Stimulated activated memory B cell treated with anti-CD40 and anti-IgM and Interleukin-4, amounts not matched to agents 10 μg/mL and 1 μg/mL and 100 μg/mL, for 72 hours (primary cell): ENCODE measurements around the gene TUBB.

Experiments
- ATAC-seq: fragments of 150-1000 bp; cut with Tn5 transposase; 2 replicates; pipeline ENCODE4 v1.10.0; 2021
- H3K27ac Mint-ChIP-seq: one replicate; pipeline ENCODE4 v1.8.0; 2022; ENCODE audit warnings: mild to moderate bottlenecking, mixed read lengths
- H3K27me3 Mint-ChIP-seq: one replicate; pipeline ENCODE4 v1.8.0; 2022; ENCODE audit warnings: mixed read lengths
- H3K36me3 Mint-ChIP-seq: one replicate; pipeline ENCODE4 v1.8.0; 2022; ENCODE audit warnings: mixed read lengths
- H3K4me1 Mint-ChIP-seq: one replicate; pipeline ENCODE4 v1.8.0; 2022; ENCODE audit warnings: mixed read lengths
- H3K4me3 Mint-ChIP-seq: one replicate; pipeline ENCODE4 v1.8.0; 2022; ENCODE audit warnings: mild to moderate bottlenecking, moderate library complexity, mixed read lengths
- H3K9me3 Mint-ChIP-seq: one replicate; pipeline ENCODE4 v1.8.0; 2022; ENCODE audit warnings: mixed read lengths

TUBB gene

DNA sequence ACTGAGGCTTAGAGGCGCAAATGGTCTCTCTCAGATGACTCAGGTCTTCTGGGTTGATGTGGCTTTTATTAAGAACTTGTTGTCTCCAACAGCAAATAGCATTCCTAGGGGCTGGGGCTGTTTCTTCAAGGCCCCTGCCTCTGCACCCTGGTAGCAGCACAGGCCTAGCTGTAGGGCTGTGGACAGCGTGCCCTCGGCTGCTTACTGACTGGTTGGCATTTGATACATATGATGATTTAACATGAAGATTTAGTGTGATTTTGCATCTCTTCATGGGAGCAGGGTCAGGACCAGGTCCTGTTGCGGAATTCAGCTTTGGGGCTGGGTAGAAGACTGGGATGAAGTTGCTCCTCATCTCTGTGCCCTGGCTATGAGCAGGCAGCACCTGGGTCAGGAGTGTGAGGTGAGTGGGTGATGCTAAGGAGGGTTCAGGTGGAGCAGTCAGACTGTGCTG is 48.5 kb downstream of the TUBB start:
- Mint-ChIP-seq H3K27ac (peak overlapping the region; percentile 38), H3K4me1 (peaks cover 49% of the 10 kb centered on the region), H3K36me3 (no peaks in the 10 kb centered on the region), H3K27me3 (peaks cover 19% of the 10 kb centered on the region), H3K9me3 (no peaks in the 10 kb centered on the region), H3K4me3 (no peak overlapping the region)
- peak; percentile 37 for ATAC-seq

DNA sequence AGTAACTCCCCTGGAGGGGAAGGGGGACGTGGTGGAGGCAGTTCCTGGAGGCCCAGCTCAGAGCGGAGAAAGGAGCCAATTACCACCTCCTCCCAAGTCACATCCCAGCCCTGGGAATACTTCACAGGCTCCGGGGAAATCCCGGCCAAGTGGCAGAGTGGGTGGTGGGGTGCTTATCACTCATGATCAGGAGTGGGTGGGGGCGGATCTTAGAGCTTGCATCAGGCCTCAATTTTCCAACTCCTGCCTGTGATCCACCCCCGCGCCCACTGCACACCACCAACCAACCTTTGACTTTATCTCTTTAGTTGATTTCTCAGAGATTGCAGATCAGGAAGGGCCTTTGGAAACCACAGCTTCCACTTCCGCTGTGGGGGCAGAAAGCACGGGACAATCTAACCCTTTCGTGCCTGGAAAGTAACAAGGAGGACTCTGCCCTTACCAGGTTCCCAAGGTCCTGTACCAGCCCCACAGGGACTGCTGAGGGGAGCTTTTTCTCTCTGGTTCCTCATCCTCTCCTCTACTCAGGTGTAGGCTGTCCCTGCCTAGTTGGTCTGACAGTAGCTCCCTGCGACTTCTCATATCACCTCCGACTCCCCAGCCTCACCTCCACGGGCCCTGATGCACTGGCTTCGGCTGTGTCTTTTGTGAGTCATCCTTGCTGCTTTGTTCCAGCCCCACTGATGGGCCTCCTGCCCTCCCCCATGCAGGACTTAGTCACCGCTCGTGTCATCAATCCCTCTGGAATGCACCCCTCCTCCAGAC is 49.1 kb downstream of the TUBB start:
- no peak overlapping the region for H3K4me3 Mint-ChIP-seq

DNA sequence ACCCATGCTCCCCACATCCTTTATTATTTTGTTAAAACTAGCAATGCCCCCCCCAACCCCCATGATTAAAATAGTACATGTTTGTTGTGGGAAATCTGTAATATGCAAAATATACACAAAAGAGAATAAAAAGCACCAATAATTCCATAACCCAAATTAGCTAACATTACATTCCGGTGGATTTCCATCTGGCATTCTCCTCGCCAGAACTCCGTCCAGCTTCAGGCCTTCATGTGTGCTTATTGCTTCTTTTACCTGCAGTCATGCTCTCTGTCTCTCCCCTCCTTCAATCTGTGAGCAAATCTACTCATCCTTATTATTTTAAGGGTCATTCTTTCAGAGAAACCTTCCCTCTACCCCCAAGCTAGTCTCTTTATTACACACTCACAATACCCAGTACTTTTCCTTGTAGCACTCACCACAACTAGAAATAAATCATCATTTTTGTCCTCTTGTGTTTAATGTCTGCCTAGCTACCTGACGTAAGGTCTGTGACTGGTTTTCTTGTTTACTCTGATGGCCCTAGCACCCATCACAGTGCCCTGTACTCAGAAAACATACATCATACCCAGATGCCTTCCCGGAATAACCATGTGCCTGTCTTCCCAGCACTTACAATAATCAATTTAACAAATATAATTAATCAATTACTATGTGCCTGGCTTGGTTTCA is 49.8 kb downstream of the TUBB start:
- Mint-ChIP-seq H3K27ac (peak overlapping the region; percentile 38), H3K4me3 (no peak overlapping the region), H3K4me1 (peaks cover 40% of the 10 kb centered on the region), H3K27me3 (peaks cover 8% of the 10 kb centered on the region), H3K36me3 (no peaks in the 10 kb centered on the region), H3K9me3 (no peaks in the 10 kb centered on the region)
- ATAC-seq: no peak

More for the DNA sequence above, 49.1 kb downstream of the TUBB start:
- no peaks in the 10 kb centered on the region for H3K36me3 Mint-ChIP-seq
- H3K27me3 Mint-ChIP-seq: peaks cover 13% of the 10 kb centered on the region
- peak overlapping the region; percentile 38 for H3K27ac Mint-ChIP-seq
- no peaks in the 10 kb centered on the region for H3K9me3 Mint-ChIP-seq
- ATAC-seq: peak; percentile 67
- H3K4me1 Mint-ChIP-seq: peaks cover 43% of the 10 kb centered on the region

GRCh38 chr6:30770592-30770991 is 50.4 kb downstream of the TUBB start:
- H3K4me3 Mint-ChIP-seq: no peak overlapping the region
- no peaks in the 10 kb centered on the region for H3K9me3 Mint-ChIP-seq
- H3K36me3 Mint-ChIP-seq: no peaks in the 10 kb centered on the region
- no peak overlapping the region for H3K27ac Mint-ChIP-seq
- ATAC-seq: no peak
- peaks cover 8% of the 10 kb centered on the region for H3K27me3 Mint-ChIP-seq
- peaks cover 40% of the 10 kb centered on the region for H3K4me1 Mint-ChIP-seq

GRCh38 chr6:30774701-30775100 is 54.5 kb downstream of the TUBB start:
- Mint-ChIP-seq H3K4me1 (peaks cover 7% of the 10 kb centered on the region), H3K27me3 (peaks cover 19% of the 10 kb centered on the region), H3K4me3 (no peak overlapping the region), H3K36me3 (no peaks in the 10 kb centered on the region), H3K27ac (no peak overlapping the region), H3K9me3 (no peaks in the 10 kb centered on the region)
- no peak for ATAC-seq
